GM19452 (cell line): ENCODE measurements around the gene IFNL2.
"Not testable (repeated sequence)": the region's sequence is repeated elsewhere in the genome, so short reads cannot be mapped to it uniquely, and the experiment has no call there.

Experiments
- ATAC-seq: cut with Tn5 transposase; IDR thresholded peaks from one replicate; pipeline ENCODE4 v1.9.1; 2021; ENCODE audit not compliant: unreplicated experiment

Gene IFNL2

GRCh38 chr19:39268085-39268484 is at the start of gene IFNL2:
IFNL2 (plus strand) TSS chr19:39268396; CDS start chr19:39268569, 173 bp downstream.
- ATAC-seq, result not testable (repeated sequence)

- ATAC-seq, result not testable (repeated sequence)
These were observed 49.1 kb upstream of the IFNL2 start for GRCh38 chr19:39219108-39219507.

- ATAC-seq, result no peak
These were observed 44.4 kb upstream of the IFNL2 start for GRCh38 chr19:39223703-39224279.

GRCh38 chr19:39224910-39225309 is 43.3 kb upstream of the IFNL2 start:
- no peak for ATAC-seq

GRCh38 chr19:39230096-39230764 is 38.0 kb upstream of the IFNL2 start:
- no peak for ATAC-seq

- no peak for ATAC-seq
These were observed 35.5 kb upstream of the IFNL2 start for GRCh38 chr19:39232708-39233107.

GRCh38 chr19:39236527-39236926 is 31.7 kb upstream of the IFNL2 start:
- ATAC-seq, result no peak

- ATAC-seq, result no peak
These were observed 30.7 kb upstream of the IFNL2 start for GRCh38 chr19:39237200-39238184.

GRCh38 chr19:39238209-39238608 is 30.0 kb upstream of the IFNL2 start:
- no peak for ATAC-seq

- ATAC-seq, result no peak
These were observed 29.3 kb upstream of the IFNL2 start for GRCh38 chr19:39238944-39239343.

GRCh38 chr19:39240421-39240820 is 27.8 kb upstream of the IFNL2 start:
- ATAC-seq, result no peak

- ATAC-seq, result not testable (repeated sequence)
These were observed 24.5 kb upstream of the IFNL2 start for GRCh38 chr19:39243741-39244140.

- ATAC-seq, result not testable (repeated sequence)
These were observed 23.6 kb upstream of the IFNL2 start, which contains the start of gene IFNL3 for GRCh38 chr19:39244410-39245100. IFNL3 (minus strand) TSS chr19:39245006; CDS start chr19:39244967, 39 bp downstream.

GRCh38 chr19:39245166-39245565 is 23.0 kb upstream of the IFNL2 start:
- not testable (repeated sequence) for ATAC-seq

GRCh38 chr19:39246951-39247669 is 21.1 kb upstream of the IFNL2 start:
- no peak for ATAC-seq

- ATAC-seq, result no peak
These were observed 20.2 kb upstream of the IFNL2 start for GRCh38 chr19:39247701-39248664.

- no peak for ATAC-seq
These were observed 19.4 kb upstream of the IFNL2 start, which contains the start of gene IFNL4 for GRCh38 chr19:39248806-39249205. IFNL4 (minus strand) TSS chr19:39248856.

- no peak for ATAC-seq
These were observed 17.1 kb upstream of the IFNL2 start for GRCh38 chr19:39251081-39251480.

GRCh38 chr19:39251846-39252245 is 16.4 kb upstream of the IFNL2 start:
- ATAC-seq, result no peak
